ENCODE data around the gene TWF1.
"Not testable (repeated sequence)": the region's sequence is repeated elsewhere in the genome, so short reads cannot be mapped to it uniquely, and the experiment has no call there.

Gene TWF1
- total RNA-seq, result 64.1 to 68.7 reads per million in 2 donors

DNA sequence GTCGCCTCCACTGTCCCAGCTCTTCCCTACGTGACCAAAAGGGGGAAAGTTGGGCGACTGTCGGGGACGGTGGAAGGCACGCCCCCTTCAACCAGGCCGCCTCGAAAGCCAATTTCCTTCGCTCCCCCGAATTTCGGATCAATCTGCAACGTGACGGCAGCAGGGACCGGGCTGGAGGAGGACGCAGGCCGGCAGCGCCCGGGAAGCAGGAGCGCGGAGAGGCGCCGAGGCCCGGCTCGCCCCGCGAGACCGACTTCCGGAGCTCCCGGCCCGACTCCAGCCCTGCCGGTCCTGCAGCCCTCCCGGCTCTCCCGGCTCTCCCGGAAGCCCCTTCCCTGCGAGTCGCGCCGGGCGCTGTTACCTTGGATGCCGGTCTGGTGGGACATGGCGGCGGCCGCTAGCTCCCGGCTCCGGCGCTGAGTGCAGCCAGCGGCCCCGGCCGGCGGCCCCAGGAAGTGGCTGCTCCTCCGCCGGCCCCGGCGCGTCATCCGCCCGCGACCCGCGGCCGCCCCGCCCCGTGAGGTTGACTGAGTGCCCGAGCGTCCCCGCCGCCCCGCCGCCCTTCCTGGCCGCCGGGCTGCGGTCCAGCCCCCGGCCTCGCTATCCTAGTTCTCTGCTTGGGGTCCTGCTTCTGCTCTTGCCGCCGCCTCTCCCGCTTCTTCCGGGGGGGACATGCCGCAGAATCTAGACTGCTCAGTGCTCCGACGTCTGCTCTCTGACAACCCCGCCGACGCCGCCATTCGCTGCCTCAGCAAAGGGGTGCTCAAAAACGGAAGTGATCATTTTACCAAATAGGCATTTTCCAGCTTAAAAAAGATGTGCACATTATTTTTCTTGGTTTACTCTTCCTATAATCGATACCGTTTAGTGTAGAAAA is at the start of gene TWF1:
TWF1 (minus strand) TSS at position 458 of the 877 bp plus-strand sequence; CDS start at position 386, 72 bp downstream.
- peak; percentile 81 for DNase-seq

DNA sequence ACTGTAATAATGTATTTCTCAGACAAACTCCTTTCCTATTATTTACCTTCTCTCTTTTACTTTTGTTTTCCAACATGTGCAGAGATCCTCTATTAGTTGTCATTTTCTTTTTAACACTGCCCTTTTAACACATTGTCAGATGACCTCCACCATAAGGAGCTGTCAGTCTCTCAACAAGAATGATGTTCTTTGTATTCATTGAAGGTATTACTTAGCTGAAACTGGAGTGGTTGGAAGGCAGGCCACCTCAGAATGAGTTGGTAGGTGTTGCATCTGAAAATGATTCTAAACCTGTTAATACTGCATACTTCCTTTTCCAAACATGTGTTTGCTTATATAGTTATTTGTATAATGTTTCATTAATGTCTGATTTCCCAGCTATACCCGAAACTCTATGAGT is 46.6 kb upstream of the TWF1 start:
- DNase-seq, result no peak

GRCh38 chr12:43848786-43849185 is 42.7 kb upstream of the TWF1 start:
- DNase-seq, result no peak

GRCh38 chr12:43848226-43848507 is 42.0 kb upstream of the TWF1 start:
- DNase-seq, result no peak

- DNase-seq, result not testable (repeated sequence)
Measured at GRCh38 chr12:43847425-43848225, 41.5 kb upstream of the TWF1 start.

- no peak for DNase-seq
Measured at GRCh38 chr12:43842259-43842658, 36.1 kb upstream of the TWF1 start.

GRCh38 chr12:43841253-43841652 is 35.1 kb upstream of the TWF1 start:
- no peak for DNase-seq

GRCh38 chr12:43840338-43840737 is 34.2 kb upstream of the TWF1 start:
- no peak for DNase-seq

DNA sequence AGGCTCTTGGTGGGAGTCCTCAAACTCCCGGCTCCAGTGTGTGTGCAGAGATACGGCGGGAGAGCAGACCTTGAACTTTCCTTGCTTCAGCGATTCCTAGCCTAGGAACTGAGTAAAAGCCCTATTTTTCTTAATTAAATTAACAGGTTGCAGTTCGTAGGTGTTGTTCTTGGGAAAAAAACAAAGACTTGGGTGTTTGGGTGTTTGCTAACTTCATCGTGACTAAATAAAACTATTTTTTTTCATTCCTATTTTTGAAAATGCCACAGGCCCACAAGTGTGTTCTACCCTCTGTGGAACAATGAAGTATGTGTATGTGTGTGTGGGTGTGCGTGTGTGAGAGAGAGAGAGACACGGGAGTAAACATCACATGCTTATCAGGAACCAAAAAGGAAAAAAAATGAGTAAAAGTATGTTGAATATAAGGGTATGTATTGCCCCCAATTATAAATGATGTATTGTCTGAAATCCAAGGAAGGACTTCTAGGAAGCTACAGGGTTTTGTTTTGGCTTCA is 30.4 kb upstream of the TWF1 start:
- DNase-seq, result no peak

DNA sequence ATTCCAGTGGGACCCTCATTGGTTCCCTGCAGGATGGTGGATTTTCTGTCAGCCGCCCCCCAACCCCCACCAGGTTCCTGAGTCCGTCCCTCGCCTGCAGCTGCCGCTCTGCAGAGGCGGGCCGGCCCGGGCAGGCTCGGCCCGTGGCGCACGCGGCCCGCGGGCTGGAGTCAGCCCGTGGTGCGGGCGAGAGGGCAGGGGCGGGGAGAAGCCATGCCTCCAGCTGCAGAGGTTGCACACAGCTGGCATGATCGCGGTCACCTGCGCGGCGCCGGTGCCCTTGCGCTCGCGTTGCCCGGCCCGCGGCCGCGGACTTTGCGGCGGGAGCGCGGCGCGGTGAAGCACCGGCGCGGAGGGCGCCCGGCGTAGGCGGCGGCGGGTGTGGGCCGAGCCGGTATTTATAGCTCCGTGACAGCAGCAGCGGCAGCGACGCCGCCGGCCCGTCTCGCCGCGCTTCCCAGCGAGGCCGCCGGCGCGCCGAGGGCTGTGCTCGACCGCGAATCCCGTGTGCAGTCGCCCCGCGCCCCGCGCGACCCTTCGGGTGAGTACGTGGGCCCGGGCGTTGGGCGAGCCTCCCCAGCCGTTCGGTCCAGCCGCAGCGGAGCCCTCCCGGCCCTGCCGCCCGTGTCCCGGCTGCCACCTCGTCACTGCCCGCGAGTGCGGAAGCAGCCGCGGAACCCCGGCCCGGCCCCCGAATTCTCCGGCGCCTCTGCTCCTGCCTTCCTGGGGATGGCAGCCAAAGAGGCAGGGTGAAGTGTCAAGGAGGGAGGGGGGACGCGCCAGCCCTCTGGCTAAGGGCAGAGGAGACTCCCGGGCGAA is 29.7 kb upstream of the TWF1 start, which contains the start of gene TMEM117:
TMEM117 (plus strand) TSS at position 426 of the 819 bp plus-strand sequence.
- DNase-seq, result peak; percentile 45

DNA sequence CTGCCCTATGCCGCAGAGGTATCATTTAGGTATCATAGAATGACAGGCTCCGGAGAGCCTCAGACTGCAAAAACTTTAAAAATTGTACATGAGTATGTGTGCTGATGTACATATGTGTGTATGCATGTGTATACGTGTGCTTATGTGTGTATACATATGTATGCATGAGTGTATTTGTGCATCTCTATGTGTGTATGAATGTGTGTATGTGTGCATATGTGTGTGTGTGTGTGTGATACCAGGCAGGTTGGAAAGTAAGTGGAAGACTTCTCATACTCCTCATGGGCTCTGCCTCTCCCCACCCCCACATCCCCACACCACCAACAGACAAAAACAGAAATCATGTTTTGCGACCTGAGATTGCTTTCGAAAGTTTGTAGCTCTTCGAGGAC is 29.1 kb upstream of the TWF1 start:
- no peak for DNase-seq

DNA sequence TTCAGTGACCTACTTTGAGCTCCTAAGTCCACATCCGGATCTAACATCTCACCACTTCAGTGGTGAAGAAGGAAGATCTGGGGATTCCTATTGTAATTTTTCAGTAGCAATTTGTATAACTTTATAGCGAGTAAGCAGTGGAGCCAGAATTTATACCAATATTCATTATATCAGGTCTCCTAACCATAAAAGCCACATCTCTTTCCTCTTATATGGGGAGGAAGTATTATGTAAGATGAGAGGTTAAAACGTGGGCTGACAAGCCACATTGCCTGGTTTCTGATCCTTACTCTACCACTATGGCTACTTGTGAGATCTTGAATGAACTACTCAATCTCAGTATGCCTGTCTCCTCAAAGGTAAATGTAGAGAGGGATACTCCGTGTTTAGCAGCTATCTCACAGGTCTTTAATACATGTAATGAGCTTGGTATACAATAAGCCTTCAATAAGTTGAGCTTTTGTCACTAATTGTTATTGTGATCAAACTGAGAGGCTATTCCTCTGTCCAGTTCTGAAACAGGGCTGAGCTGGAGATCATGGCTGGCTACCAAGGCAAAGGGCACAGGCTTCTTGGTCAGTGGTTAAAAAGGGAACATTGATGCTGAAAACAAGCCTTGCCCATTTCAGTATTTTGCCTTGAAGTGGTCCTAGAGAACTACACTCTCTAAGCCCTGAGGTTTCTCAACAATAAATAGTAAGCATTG is 26.5 kb upstream of the TWF1 start:
- no peak for DNase-seq

GRCh38 chr12:43827093-43827492 is 21.0 kb upstream of the TWF1 start:
- DNase-seq, result no peak

- no peak for DNase-seq
Measured at GRCh38 chr12:43826681-43827080, 20.6 kb upstream of the TWF1 start.

DNA sequence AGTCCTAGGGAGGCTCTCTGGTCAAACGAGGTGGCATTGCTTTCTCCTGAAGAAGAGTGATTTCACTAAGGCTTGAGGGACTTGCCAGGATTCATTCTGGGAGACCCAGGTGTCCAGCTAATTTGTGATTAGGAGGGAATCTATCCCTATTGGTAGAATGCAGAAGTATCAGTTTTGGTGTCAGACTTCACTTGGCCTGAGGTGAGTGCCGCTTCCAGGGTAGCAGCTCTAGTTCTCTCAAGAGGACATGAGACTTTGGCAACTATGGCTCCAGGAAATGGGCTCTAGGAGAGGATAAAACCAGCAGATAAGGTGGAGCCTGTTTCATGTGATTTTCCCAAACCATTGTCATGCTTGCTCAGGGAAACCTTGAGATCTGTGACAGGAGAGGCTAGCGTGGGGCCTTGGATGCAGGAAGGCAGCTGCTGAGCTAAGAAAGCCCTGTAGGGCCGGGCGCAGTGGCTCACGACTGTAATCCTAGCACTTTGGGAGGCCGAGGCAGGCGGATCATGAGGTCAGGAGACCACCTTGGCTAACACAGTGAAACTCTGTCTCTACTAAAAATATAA is 18.2 kb upstream of the TWF1 start:
- DNase-seq, result no peak

GRCh38 chr12:43816168-43816567 is 10.1 kb upstream of the TWF1 start:
- no peak for DNase-seq

DNA sequence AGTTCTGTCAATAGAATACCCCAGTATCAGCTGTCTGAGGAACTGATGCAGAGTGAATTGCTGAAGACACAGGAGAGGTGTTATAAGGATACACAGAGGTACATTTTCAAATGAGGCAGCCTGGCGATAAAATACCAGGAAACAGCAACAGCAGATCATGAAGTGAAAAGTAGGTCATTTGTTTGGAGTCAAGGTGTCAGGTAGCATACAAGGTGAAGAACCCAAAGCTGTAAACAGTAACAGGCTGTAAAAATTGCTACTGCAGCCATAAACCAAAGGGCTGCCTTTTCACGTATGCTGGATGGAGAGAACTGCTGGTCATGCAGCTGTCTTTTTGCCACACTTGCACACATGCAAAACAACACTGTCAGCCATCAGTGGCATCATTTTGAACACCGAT is 9.3 kb upstream of the TWF1 start:
- no peak for DNase-seq

- no peak for DNase-seq
Measured at GRCh38 chr12:43812926-43813325, 6.8 kb upstream of the TWF1 start.

- no peak for DNase-seq
Measured at GRCh38 chr12:43812057-43812456, 5.9 kb upstream of the TWF1 start.

DNA sequence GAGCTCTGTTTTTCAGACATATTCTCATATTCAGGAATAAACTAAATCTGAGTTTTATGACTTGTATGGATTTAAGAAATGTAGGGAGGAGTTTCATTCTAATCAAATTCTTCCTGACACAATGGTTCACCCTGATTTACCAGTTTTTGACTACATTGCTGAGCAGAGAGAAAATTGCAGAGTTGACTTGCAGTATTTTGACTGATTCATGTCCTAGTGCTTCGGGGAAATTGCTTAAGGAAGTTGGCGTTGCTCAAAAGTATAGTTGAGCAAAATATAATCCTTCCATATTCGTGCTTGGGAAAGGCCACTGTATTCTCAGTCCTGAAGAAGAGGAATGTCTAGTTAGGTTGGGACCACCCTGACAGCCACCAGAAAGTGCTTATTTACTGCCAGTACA is 1.3 kb upstream of the TWF1 start:
- no peak for DNase-seq

GRCh38 chr12:43806737-43807072 is 588 bp upstream of the TWF1 start:
- no peak for DNase-seq

Data from activated gamma-delta T cell (primary cell).